LNCaP clone FGC (cell line): ENCODE data around the gene ATG9B.

ENCODE experiments used
- DNase-seq: peaks from one replicate; pipeline ENCODE4 v3.0.0-alpha.2; 2011; ENCODE audit warnings: low read depth
- H3K4me3 ChIP-seq: 2 replicates; pipeline ENCODE4 v1.5.1; 2011; ENCODE audit warnings: mild to moderate bottlenecking, low read depth, low read length, control low read depth
- TF ChIP-seq, protein P1 (sequence below): IDR thresholded peaks from 2 replicates; pipeline ENCODE4 v1.5.1; 2012; ENCODE audit warnings: mild to moderate bottlenecking; ENCODE audit not compliant: control insufficient read depth, insufficient read depth; ENCODE audit errors: extremely low read depth

Gene ATG9B

DNA sequence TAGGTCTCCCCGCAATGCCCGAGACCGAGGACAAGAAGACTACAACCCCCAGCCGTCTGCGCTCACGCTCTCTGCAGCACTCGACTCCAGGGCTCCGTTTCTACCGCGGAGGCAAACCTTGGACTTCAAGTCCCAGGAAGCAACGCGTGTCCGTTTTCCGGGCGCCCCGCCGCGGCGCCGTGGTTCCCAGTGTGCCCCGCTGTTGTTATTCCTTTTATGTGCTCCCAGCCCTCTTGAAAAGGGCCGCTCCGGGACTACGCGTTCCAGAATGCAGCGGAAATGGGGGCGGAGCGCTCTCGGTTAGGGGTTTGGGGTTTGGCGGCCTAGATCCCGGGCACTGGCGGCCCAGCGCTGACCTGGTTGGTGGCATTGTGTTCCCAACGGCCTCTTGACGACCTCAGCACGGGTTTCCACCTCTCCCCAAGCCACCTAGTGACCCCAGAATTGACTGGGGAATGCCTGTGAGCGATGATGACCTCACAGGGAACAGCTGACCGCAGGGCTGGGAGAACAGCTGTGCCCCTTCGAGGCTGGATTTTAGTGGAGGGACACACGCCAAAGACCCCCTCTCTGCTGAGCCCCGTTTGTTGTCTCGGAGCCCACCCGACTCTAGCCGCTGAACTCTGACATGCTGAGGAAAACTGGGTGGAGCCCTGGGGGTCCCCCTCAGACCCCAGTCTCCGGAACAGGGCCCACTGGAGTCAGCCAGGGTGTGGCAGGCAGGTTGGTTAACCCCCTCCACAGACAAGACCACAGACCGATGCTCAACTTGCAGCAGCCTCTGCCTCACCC, 33.9 kb upstream of the ATG9B start:
- DNase-seq = peak; percentile 100
- peak overlapping the region; percentile 90 for H3K4me3 ChIP-seq
- TF ChIP-seq, protein P1, sequence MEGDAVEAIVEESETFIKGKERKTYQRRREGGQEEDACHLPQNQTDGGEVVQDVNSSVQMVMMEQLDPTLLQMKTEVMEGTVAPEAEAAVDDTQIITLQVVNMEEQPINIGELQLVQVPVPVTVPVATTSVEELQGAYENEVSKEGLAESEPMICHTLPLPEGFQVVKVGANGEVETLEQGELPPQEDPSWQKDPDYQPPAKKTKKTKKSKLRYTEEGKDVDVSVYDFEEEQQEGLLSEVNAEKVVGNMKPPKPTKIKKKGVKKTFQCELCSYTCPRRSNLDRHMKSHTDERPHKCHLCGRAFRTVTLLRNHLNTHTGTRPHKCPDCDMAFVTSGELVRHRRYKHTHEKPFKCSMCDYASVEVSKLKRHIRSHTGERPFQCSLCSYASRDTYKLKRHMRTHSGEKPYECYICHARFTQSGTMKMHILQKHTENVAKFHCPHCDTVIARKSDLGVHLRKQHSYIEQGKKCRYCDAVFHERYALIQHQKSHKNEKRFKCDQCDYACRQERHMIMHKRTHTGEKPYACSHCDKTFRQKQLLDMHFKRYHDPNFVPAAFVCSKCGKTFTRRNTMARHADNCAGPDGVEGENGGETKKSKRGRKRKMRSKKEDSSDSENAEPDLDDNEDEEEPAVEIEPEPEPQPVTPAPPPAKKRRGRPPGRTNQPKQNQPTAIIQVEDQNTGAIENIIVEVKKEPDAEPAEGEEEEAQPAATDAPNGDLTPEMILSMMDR = no peak

DNA sequence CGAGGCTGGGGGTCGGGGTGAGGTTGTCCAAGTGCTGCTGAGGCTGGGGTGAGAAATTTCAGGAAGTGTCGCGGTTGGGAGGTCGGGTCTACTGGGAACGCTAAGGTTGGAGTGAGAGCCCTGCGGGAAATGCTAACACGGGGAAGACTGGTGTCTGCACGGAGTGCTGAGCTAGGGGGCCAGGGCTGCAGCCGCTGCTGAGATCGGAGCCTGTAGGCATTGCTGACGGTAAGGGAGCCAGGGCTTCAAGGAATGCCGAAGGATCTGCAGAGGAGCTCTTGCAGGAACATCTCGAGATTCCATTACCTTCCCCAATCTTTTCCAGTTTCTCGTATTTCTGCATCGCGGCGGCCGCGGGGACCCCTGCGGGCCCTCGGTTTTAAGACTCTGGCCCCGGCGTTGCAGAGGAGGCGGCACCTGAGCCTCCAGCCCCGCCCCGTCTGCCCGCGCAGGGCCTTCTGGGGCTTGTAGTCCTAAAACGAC, 33.3 kb upstream of the ATG9B start, which contains the start of gene CDK5:
TSS of gene CDK5 (minus strand) at position 392 of the 483 bp plus-strand sequence. CDS start at position 343, 49 bp downstream.
- DNase-seq = no peak
- peak within 1 kb of the TSS; percentile 90 for H3K4me3 ChIP-seq
- TF ChIP-seq, protein P1 = no peak

DNA sequence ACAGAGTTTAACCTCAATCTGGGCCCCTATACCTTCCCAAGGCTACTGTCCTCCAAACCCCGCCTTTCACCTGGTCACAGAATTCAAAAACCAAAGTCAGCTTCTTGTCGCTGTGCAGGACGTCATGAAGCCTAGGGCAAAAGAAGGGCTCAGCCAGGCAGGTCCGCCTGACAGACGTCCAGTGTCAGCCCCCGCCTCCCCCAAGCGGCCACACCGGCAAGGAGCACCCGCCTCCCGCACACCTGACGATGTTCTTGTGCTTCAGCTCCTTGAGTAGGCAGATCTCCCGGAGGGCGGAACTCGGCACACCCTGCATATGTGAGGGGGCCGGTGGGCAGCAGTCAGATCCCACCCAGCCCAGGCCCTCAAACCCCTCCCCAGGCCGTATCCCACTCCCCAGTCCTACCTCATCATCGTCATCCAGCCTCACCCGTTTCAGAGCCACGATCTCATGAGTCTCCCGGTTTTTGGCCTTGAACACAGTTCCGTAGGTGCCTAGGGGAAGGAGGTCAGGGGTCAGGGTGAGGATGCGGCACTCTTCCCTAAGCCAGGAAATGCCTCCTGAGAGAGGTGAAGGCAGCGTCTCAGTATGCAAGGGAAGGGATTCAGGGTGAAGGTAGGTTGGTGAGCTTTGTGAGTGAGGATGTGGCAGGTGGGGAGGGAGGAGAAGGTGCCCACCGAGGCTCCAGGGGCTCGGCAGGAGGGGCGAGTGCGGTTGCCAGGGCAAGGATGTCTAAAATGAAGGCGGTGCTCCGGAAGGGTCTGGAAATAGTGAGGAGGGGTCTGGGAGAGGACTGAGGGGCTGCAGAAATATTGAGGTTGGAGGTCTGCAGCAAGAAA, 32.6 kb upstream of the ATG9B start:
- H3K4me3 ChIP-seq = peak overlapping the region; percentile 90
- no peak for DNase-seq
- TF ChIP-seq, protein P1 = no peak

DNA sequence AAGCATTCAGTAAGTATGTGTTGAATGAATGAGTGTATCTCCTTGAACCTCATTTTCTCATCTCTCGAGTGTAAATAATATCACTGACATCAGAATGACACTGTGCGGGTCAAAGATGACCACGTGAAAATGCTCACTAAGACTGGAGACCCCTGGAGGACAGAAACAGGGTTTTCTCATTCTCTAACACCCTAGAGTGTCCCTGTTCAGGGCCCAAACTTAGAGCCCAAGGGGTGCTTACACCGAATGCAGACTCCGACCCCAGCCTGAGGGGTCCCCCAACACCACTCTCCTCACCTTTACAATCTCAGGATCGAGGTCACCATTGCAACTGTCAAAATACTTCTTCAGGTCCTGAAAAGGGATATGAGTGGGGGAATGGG, 32.0 kb upstream of the ATG9B start:
- H3K4me3 ChIP-seq = no peak overlapping the region
- DNase-seq = no peak
- TF ChIP-seq, protein P1 = no peak

DNA sequence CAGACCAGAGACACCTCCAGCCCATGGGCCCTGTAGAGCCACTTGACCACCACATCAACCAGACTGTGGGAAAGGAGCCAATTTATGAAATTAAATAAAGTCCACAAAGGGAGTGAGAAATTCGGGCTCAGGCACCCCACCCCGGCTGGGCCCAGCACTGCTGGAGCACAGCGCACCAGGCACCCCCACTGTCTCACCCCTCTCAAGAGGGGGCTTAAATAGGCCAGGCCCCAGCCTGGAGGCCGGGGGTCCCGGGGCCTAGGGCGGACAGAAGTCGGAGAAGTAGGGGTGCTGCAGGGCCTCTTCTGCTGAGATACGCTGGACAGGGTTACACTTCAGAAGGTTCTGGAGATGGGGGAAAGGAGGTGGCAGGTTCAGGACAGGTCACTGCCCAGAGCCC, 29.5 kb upstream of the ATG9B start:
- TF ChIP-seq, protein P1 = no peak
- H3K4me3 ChIP-seq = no peak overlapping the region
- DNase-seq = no peak

DNA sequence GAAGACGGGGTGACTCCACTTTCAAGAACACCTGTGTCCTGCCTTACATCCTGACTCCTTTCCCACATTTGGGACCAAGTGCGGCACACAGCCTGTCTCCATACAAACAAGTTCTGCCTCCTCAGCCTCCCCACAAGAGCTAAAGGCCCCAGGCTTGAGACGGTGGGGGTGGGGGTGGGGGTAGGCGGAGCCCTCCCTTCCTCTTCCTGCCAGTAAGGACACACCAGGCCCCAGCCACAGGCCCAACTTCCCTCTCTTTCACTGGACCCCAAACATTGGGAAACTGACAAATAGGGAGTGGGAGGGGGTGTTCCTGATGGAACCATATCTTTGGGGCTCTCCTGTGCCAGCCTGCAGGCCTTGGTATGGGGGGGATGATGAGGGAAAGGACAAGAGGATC, 28.8 kb upstream of the ATG9B start:
- no peak for DNase-seq
- TF ChIP-seq, protein P1 = no peak
- H3K4me3 ChIP-seq = no peak overlapping the region
